ENCODE data around the gene FAM13A. TPM values are rescaled to one million over a fixed set of nuclear protein-coding genes. Genes with fewer than 3 reads are reported as not detected.

Gene FAM13A
- total and polyA plus RNA-seq, 2 of the 8 experiments (the other 6 are each of a cell fraction or from before 2014, with no cell fraction given): 7.1 to 16.5 TPM

GRCh38 chr4:88735564-88735963 is 321.4 kb downstream of the FAM13A start:
- H3K27ac ChIP-seq (ENCODE audit: low read depth, low read length): no peak overlapping the region
- no peak for TF ChIP-seq ATF3 (IDR thresholded peaks at IDR 0.05; ENCODE audit: insufficient read depth, low read depth, low read length)
- no peak for TF ChIP-seq GABPA (IDR thresholded peaks at IDR 0.05; ENCODE audit: borderline replicate concordance, insufficient read depth, low read length)
- TF ChIP-seq RFX5 (IDR thresholded peaks at IDR 0.05; ENCODE audit: borderline replicate concordance, low read depth, low read length): no peak
- no peak for TF ChIP-seq E2F6 (IDR thresholded peaks at IDR 0.05)
- TF ChIP-seq NRF1 (IDR thresholded peaks at IDR 0.05; ENCODE audit: low read depth, low read length): no peak
- TF ChIP-seq TCF12 (IDR thresholded peaks at IDR 0.05; ENCODE audit: low read depth, low read length): no peak
- no peak for TF ChIP-seq GTF2F1 (IDR thresholded peaks at IDR 0.05; ENCODE audit: borderline replicate concordance, low read depth, low read length)
- H3K9me3 ChIP-seq (ENCODE audit: insufficient read depth in 2 of 2, low read depth in 1 of 2, low read length in 1 of 2): no peaks in the 10 kb centered on the region
- no peak overlapping the region for H3K18ac ChIP-seq (ENCODE audit: extremely low read depth, low read length)
- no peak overlapping the region for H3K56ac ChIP-seq (replicated peaks; ENCODE audit: insufficient read length, low read depth, low read length)
- no peak overlapping the region for H3K14ac ChIP-seq (ENCODE audit: insufficient read length)
- 95% methylated on average over 1 of the region's 1 CpG; no CpG with 5 or more reads in 1 of the 2 experiments for WGBS, 2 experiments (ENCODE audit: extremely low coverage in 1 of 2, insufficient coverage in 1 of 2, insufficient read length in 1 of 2, insufficient replicate concordance in 2 of 2, low coverage in 1 of 2, low lambda C conversion rate in 2 of 2, missing lambda C conversion rate in 1 of 2)
- no peak overlapping the region for H4K5ac ChIP-seq (ENCODE audit: insufficient read length, low read depth, low read length)
- H4K20me1 ChIP-seq (replicated peaks in 1 of 2; ENCODE audit: control insufficient read depth in 1 of 2, insufficient read depth in 2 of 2, low read length in 2 of 2): no peaks in the 10 kb centered on the region
- no peak overlapping the region for H3K4me3 ChIP-seq (ENCODE audit: extremely low read depth in 1 of 4, insufficient read depth in 2 of 4, low read depth in 3 of 4, low read length in 4 of 4)
- no peaks in the 10 kb centered on the region for H3K79me1 ChIP-seq (ENCODE audit: low read depth, low read length)
- H3K23ac ChIP-seq (ENCODE audit: insufficient read length): no peak overlapping the region
- H3K9ac ChIP-seq (replicated peaks in 1 of 4; ENCODE audit: extremely low read depth in 1 of 4, low read depth in 3 of 4, low read length in 3 of 4): no peak overlapping the region
- H2AFZ ChIP-seq (ENCODE audit: low read length): no peak overlapping the region
- CTCF ChIA-PET (ENCODE audit: partially characterized antibody): interaction anchor here (1.2 to 1.4 kb wide), 6 partner anchors 14 to 288 kb away, joined by 3 to 4 read pairs (median 3); no protein-coding TSS in a partner anchor
- H3K27me3 ChIP-seq (replicated peaks in 1 of 4; ENCODE audit: control insufficient read depth in 3 of 4, extremely low read depth in 1 of 4, insufficient read depth in 3 of 4, low read length in 3 of 4): no peaks in the 10 kb centered on the region
- no peak overlapping the region for H4K91ac ChIP-seq (replicated peaks; ENCODE audit: insufficient read length, low read length)
- no peaks in the 10 kb centered on the region for H3K23me2 ChIP-seq (ENCODE audit: low read depth, low read length)
- no peak overlapping the region for H2AK5ac ChIP-seq (ENCODE audit: low read depth, low read length)
- peaks cover 0 to 5% (median 0%) of the 10 kb centered on the region in 4 experiments; a peak in 4 of 8 replicates for H3K36me3 ChIP-seq (ENCODE audit: control insufficient read depth in 2 of 4, insufficient read depth in 4 of 4, low read length in 3 of 4)
- H2BK120ac ChIP-seq (replicated peaks; ENCODE audit: low read depth, low read length): no peak overlapping the region
- H2BK12ac ChIP-seq (ENCODE audit: low read depth, low read length): no peak overlapping the region
- H3K4me1 ChIP-seq (replicated peaks in 1 of 4; ENCODE audit: control insufficient read depth in 3 of 4, insufficient read depth in 4 of 4, low read length in 3 of 4): peaks cover 6 to 28% (median 11%) of the 10 kb centered on the region in 4 experiments; a peak in 6 of 7 replicates
- DNase-seq (ENCODE audit: low read depth in 1 of 2, low spot score in 2 of 2) (no peak), FAIRE-seq (no peak)
- no peak overlapping the region for H4K8ac ChIP-seq (ENCODE audit: extremely low read depth, insufficient read depth, low read length)
- POLR2A ChIA-PET (ENCODE audit: partially characterized antibody): interaction anchor here (0.8 to 1.7 kb wide), 2 partner anchors 9 to 12 kb away, joined by 3 read pairs; no protein-coding TSS in a partner anchor
- H3K4me2 ChIP-seq (ENCODE audit: insufficient read depth in 1 of 2, low read depth in 2 of 2, low read length in 2 of 2): no peak overlapping the region
- H2BK20ac ChIP-seq (ENCODE audit: low read length): no peak overlapping the region
- no peaks in the 10 kb centered on the region for H3K79me2 ChIP-seq (ENCODE audit: control insufficient read depth in 1 of 2, insufficient read depth in 2 of 2, low read length in 2 of 2)
- no peak overlapping the region for H2BK5ac ChIP-seq (ENCODE audit: low read depth, low read length)
- no peak overlapping the region for H3K4ac ChIP-seq (replicated peaks; ENCODE audit: insufficient read length, low read depth, low read length)
- no peak overlapping the region for H2BK15ac ChIP-seq (ENCODE audit: low read length)

Data from H1 (cell line).